A549 (cell line): ENCODE results near the gene CPS1. TPM values are rescaled to one million over a fixed set of nuclear protein-coding genes. Genes with fewer than 3 reads are reported as not detected.

Experiments used
- ATAC-seq, 2 experiments: fragments of 200-7000 bp in 1 of 2; fragments of >200 bp in 1 of 2; cut with Nextera tagmentation in 1 of 2; cut with Tn5 transposase in 1 of 2; 3 replicates each; pipeline versions ENCODE4 v1.8.0 to v1.9.1; 2018 to 2020; ENCODE audit warnings: mild to moderate bottlenecking in 1 of 2, moderate library complexity in 1 of 2
- CTCF ChIA-PET: fragments of 300-600 bp; sonication (Branson Sonifier 250); formaldehyde crosslinking; extraction: SDS; loops from one replicate; lab custom pipeline; 2021; ENCODE audit warnings: antibody characterized with exemption, inconsistent platforms; lab: Yijun Ruan, JAX
- POLR2A ChIA-PET: fragments of 350-600 bp; formaldehyde crosslinking; extraction: SDS; loops from one replicate; lab custom pipeline; 2021; ENCODE audit warnings: antibody characterized with exemption, inconsistent platforms; lab: Yijun Ruan, JAX
- DNase-seq, 2 experiments: peaks; one replicate each; pipeline versions ENCODE4 v3.0.0 to v3.0.0-alpha.2; 2011 to 2016; ENCODE audit warnings: low read depth in 1 of 2, low spot score in 1 of 2
- FAIRE-seq: peaks from 2 replicates; lab custom pipeline; 2011; peaks lifted over from hg19 to GRCh38; lab: Jason Lieb, UNC
- H3K27ac ChIP-seq, 2 experiments: fragments of >200 bp; sonication (Bioruptor Twin); formaldehyde crosslinking; 3 replicates each; pipeline ENCODE4 v1.5.1; 2016 to 2017
- H3K4me1 ChIP-seq: fragments of >200 bp; sonication (Bioruptor Twin); formaldehyde crosslinking; 3 replicates; pipeline ENCODE4 v1.6.1; 2016
- H3K4me2 ChIP-seq: fragments of >200 bp; sonication (Bioruptor Twin); formaldehyde crosslinking; 3 replicates; pipeline ENCODE4 v1.6.1; 2016
- H3K4me3 ChIP-seq: fragments of >200 bp; sonication (Bioruptor Twin); formaldehyde crosslinking; 3 replicates; pipeline ENCODE4 v1.5.1; 2016
- H3K9me3 ChIP-seq: fragments of >200 bp; sonication (Bioruptor Twin); formaldehyde crosslinking; 3 replicates; pipeline ENCODE4 v1.6.1; 2016
- BHLHE40 ChIP-seq: IDR thresholded peaks from 2 replicates; pipeline ENCODE4 v1.6.1; 2012; ENCODE audit warnings: low read depth, low read length, inconsistent platforms
- CEBPB ChIP-seq, 2 experiments: fragments of >200 bp in 1 of 2; sonication (Bioruptor Twin) in 1 of 2; formaldehyde crosslinking in 1 of 2; IDR thresholded peaks; 2 replicates each; pipeline ENCODE4 v1.6.1; 2012 to 2016
- CHD2 ChIP-seq: fragments of 150-350 bp; IDR thresholded peaks from 2 replicates; pipeline ENCODE4 v1.6.1; 2014; ENCODE audit warnings: low read length; ENCODE audit not compliant: partially characterized antibody
- EHF ChIP-seq: fragments of 250-450 bp; sonication (Bioruptor Pico); IDR thresholded peaks from 2 replicates; pipeline ENCODE4 v1.5.0; 2020; ENCODE audit warnings: mild to moderate bottlenecking
- ELK1 ChIP-seq: fragments of 150-350 bp; IDR thresholded peaks from 2 replicates; pipeline ENCODE4 v1.6.1; 2014; ENCODE audit warnings: low read depth, mild to moderate bottlenecking, low read length
- EP300 ChIP-seq, 2 experiments: fragments of >200 bp; sonication (Bioruptor Twin); formaldehyde crosslinking; IDR thresholded peaks; 2 replicates in 1 of 2; 3 replicates in 1 of 2; pipeline ENCODE4 v1.6.1; 2016 to 2017
- FOSB ChIP-seq: fragments of 250-450 bp; sonication (Bioruptor Pico); IDR thresholded peaks from 2 replicates; pipeline ENCODE4 v1.5.0; 2020; ENCODE audit warnings: mild to moderate bottlenecking, moderate library complexity
- HEYL ChIP-seq: fragments of 250-450 bp; sonication (Bioruptor Pico); IDR thresholded peaks from 2 replicates; pipeline ENCODE4 v1.8.0; 2021; ENCODE audit warnings: mild to moderate bottlenecking, moderate library complexity
- HOXA7 ChIP-seq: fragments of 250-450 bp; sonication (Bioruptor Pico); IDR thresholded peaks from 2 replicates; pipeline ENCODE4 v1.5.0; 2020; ENCODE audit warnings: mild to moderate bottlenecking, moderate library complexity
- KDM1A ChIP-seq: fragments of 200-600 bp; sonication (generic); IDR thresholded peaks from 2 replicates; pipeline ENCODE4 v1.6.1; 2016; ENCODE audit warnings: low read depth, mild to moderate bottlenecking
- KDM5A ChIP-seq: fragments of 200-600 bp; sonication (generic); IDR thresholded peaks from 2 replicates; pipeline ENCODE4 v1.6.1; 2016; ENCODE audit warnings: antibody characterized with exemption, mild to moderate bottlenecking
- MAFK ChIP-seq: fragments of 450-650 bp; IDR thresholded peaks from 2 replicates; pipeline ENCODE4 v1.6.1; 2014; ENCODE audit not compliant: partially characterized antibody
- MAZ ChIP-seq: fragments of 150-350 bp; IDR thresholded peaks from 2 replicates; pipeline ENCODE4 v1.6.1; 2014; ENCODE audit warnings: antibody characterized with exemption, low read depth, low read length, borderline replicate concordance
- MYC ChIP-seq: IDR thresholded peaks from 2 replicates; pipeline ENCODE4 v1.6.1; 2012; ENCODE audit warnings: mild to moderate bottlenecking, inconsistent platforms, low read length, improper control_type of control experiment, borderline replicate concordance
- POLR2A ChIP-seq: IDR thresholded peaks from 2 replicates; pipeline ENCODE4 v1.6.1; 2012; ENCODE audit warnings: mild to moderate bottlenecking, low read length
- RAD21 ChIP-seq, 2 experiments: fragments of >200 bp in 1 of 2; sonication (Bioruptor Twin) in 1 of 2; formaldehyde crosslinking in 1 of 2; IDR thresholded peaks in 1 of 2; conservative IDR thresholded peaks in 1 of 2; 2 replicates in 1 of 2; 3 replicates in 1 of 2; pipeline ENCODE4 v1.6.1; 2012 to 2018; ENCODE audit warnings: inconsistent platforms in 1 of 2
- RARB ChIP-seq: fragments of 250-450 bp; sonication (Bioruptor Pico); IDR thresholded peaks from 2 replicates; pipeline ENCODE4 v1.8.0; 2021; ENCODE audit warnings: mild to moderate bottlenecking, moderate library complexity
- RCOR1 ChIP-seq: fragments of 150-350 bp; IDR thresholded peaks from 2 replicates; pipeline ENCODE4 v1.6.1; 2014; ENCODE audit warnings: antibody characterized with exemption, low read length, low read depth
- SMC3 ChIP-seq: fragments of >200 bp; sonication (Bioruptor Twin); formaldehyde crosslinking; IDR thresholded peaks from 3 replicates; pipeline ENCODE4 v1.6.1; 2018; ENCODE audit warnings: inconsistent platforms
- SREBF2 ChIP-seq: fragments of 450-650 bp; IDR thresholded peaks from 2 replicates; pipeline ENCODE4 v1.6.1; 2014; ENCODE audit warnings: mild to moderate bottlenecking, moderate library complexity
- ZC3H11A ChIP-seq: fragments of 450-650 bp; IDR thresholded peaks from 2 replicates; pipeline ENCODE4 v1.6.1; 2014; ENCODE audit warnings: antibody characterized with exemption, mild to moderate bottlenecking
- ZNF302 ChIP-seq: fragments of 250-450 bp; sonication (Bioruptor Pico); IDR thresholded peaks from 2 replicates; pipeline ENCODE4 v1.9.0; 2021; ENCODE audit warnings: inconsistent platforms, mild to moderate bottlenecking, moderate library complexity
- ZSCAN20 ChIP-seq: fragments of 250-450 bp; sonication (Bioruptor Pico); IDR thresholded peaks from 2 replicates; pipeline ENCODE4 v1.8.0; 2022; ENCODE audit warnings: mild to moderate bottlenecking, moderate library complexity
- WGBS: methylation state at CpG from one replicate; pipeline ENCODE4 v1.1.6; 2017; ENCODE audit errors: missing lambda C conversion rate; 5-methylcytosine and 5-hydroxymethylcytosine counted together
- polyA plus RNA-seq, 4 experiments: library from polyadenylated mRNA; depleted of rRNA in 3 of 4; stranded (reverse); fragments of >200 nt; fragmentation: RNase III in 1 of 4; extraction: RNeasy Plus Mini Kit Qiagen cat#74134 plus additional on column Dnase treatment in 1 of 4; gene quantifications; 2 replicates in 3 of 4; 3 replicates in 1 of 4; pipeline ENCODE4 v1.2.3, GENCODE V29; 2011 to 2017
- TF ChIP-seq, protein P1 (sequence below): fragments of >200 bp; sonication (Bioruptor Twin); formaldehyde crosslinking; IDR thresholded peaks from 3 replicates; pipeline ENCODE4 v1.5.1; 2016

The CPS1 gene
- polyA plus RNA-seq, 2 of the 4 experiments (the other 2 are of a cell fraction) = 16.1 to 61.3 TPM

DNA sequence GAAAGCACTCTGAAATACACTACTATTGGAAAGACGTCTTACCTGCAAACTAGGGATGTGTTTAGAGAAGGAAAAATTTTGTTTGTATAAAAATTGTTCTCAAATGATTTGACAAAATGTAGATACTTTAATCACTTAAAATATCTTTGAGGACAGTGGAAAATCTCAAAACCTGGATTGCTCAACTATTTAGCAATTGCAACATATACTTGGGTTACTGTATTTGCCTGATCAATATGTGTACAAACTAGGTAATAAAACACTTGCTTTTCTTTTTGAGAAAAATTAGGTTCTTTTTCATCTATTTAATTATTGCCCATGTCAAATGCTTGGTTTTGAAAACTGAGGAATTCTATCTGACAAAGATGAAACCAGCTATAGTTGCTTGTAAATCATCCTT is 60.9 kb downstream of the CPS1 start:
- Histone ChIP-seq H3K4me1 (no peaks in the 10 kb centered on the region), H3K4me3 (no peak overlapping the region), H3K4me2 (no peak overlapping the region), H3K9me3 (no peaks in the 10 kb centered on the region), H3K27ac (no peak overlapping the region)
- CTCF ChIA-PET = interaction anchor here (1.9 kb wide), 1 partner anchor 477 kb away, joined by 4 read pairs; no protein-coding TSS in a partner anchor
- ATAC-seq = no peak
- WGBS = 34% methylated on average over 1 of the region's 1 CpG
- no peak for DNase-seq
- no peak for TF ChIP-seq HOXA7
- TF ChIP-seq MAFK = no peak
- no peak for TF ChIP-seq FOSB (CRISPR knock-in tag)
- TF ChIP-seq MYC = no peak
- no peak for TF ChIP-seq EHF
- TF ChIP-seq ELK1 = no peak
- no peak for TF ChIP-seq EP300 (IDR thresholded peaks at IDR 0.05)
- no peak for TF ChIP-seq KDM5A
- TF ChIP-seq KDM1A = no peak
- TF ChIP-seq ZSCAN20 (CRISPR knock-in tag) = no peak
- TF ChIP-seq ZNF302 (CRISPR knock-in tag) = no peak
- TF ChIP-seq HEYL (CRISPR knock-in tag) = no peak
- POLR2A ChIA-PET = no interaction called here
- FAIRE-seq = no peak

DNA sequence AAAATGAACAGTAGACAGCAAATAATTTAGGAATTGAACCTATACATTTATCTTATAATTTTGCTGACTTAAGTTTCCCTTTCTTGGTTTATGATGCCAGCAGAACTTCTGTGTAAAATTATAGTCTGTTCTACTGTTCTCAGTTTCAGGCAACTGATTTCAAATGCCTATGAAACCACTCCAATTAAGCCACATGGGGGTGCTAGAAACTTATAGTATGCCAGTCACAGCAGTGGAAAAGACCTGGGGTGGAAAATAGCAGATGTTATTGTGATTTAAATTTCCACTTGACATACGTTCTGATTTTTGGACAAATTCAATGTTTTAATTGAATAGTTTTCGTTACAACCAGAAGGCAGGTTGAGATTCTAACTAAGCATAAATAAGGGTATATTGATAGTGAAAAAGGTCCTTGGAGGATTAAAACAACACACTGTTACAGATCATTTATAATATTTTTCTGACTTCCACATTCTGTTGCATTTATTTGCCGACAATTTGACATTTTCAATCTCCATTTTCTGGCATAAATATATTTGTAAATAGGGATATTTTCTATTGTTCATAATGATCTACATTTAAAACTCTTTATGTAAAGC is 61.4 kb downstream of the CPS1 start:
- ATAC-seq (peak in 1 of 2 experiments; percentile 87; a peak in 3 of 6 replicates), FAIRE-seq (no peak), DNase-seq (peak; percentile 15 to 41)
- Histone ChIP-seq H3K27ac (no peak overlapping the region), H3K4me1 (no peaks in the 10 kb centered on the region), H3K9me3 (no peaks in the 10 kb centered on the region), H3K4me3 (no peak overlapping the region), H3K4me2 (no peak overlapping the region)
- POLR2A ChIA-PET = no interaction called here
- no peak for TF ChIP-seq KDM1A
- TF ChIP-seq RARB (CRISPR knock-in tag) = no peak
- no peak for TF ChIP-seq MYC
- TF ChIP-seq RAD21 (conservative IDR thresholded peaks at IDR 0.05 in 1 of 2, IDR thresholded peaks at IDR 0.05 in 1 of 2) = peak; percentile 68 to 69
- TF ChIP-seq MAZ = no peak
- TF ChIP-seq SREBF2 = no peak
- TF ChIP-seq CHD2 = no peak
- TF ChIP-seq SMC3 = peak; percentile 42; the same call in 2 of the 3 replicates
- TF ChIP-seq, protein P1, sequence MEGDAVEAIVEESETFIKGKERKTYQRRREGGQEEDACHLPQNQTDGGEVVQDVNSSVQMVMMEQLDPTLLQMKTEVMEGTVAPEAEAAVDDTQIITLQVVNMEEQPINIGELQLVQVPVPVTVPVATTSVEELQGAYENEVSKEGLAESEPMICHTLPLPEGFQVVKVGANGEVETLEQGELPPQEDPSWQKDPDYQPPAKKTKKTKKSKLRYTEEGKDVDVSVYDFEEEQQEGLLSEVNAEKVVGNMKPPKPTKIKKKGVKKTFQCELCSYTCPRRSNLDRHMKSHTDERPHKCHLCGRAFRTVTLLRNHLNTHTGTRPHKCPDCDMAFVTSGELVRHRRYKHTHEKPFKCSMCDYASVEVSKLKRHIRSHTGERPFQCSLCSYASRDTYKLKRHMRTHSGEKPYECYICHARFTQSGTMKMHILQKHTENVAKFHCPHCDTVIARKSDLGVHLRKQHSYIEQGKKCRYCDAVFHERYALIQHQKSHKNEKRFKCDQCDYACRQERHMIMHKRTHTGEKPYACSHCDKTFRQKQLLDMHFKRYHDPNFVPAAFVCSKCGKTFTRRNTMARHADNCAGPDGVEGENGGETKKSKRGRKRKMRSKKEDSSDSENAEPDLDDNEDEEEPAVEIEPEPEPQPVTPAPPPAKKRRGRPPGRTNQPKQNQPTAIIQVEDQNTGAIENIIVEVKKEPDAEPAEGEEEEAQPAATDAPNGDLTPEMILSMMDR = peak; percentile 57
- no peak for TF ChIP-seq RCOR1
- WGBS = 2% methylated on average over 3 of the region's 3 CpGs
- CTCF ChIA-PET = interaction anchor here (0.6 to 1.9 kb wide), 5 partner anchors 11 to 1199 kb away, joined by 3 to 4 read pairs (median 4); no protein-coding TSS in a partner anchor

GRCh38 chr2:210620456-210620855 is 64.1 kb downstream of the CPS1 start:
- TF ChIP-seq ZC3H11A (no peak), POLR2A (no peak), MYC (no peak), BHLHE40 (no peak), CEBPB (IDR thresholded peaks at IDR 0.05) (no peak)
- DNase-seq (no peak), FAIRE-seq (no peak), ATAC-seq (no peak)
- Histone ChIP-seq H3K9me3 (no peaks in the 10 kb centered on the region), H3K27ac (no peak overlapping the region), H3K4me1 (no peaks in the 10 kb centered on the region), H3K4me3 (no peak overlapping the region), H3K4me2 (no peak overlapping the region)
- POLR2A ChIA-PET = no interaction called here
- 60% methylated on average over 3 of the region's 3 CpGs for WGBS
- CTCF ChIA-PET = no interaction called here
